GM21390 (cell line): ENCODE data around the gene PIMREG.

ENCODE experiments used
- ATAC-seq: cut with Tn5 transposase; IDR thresholded peaks from one replicate; pipeline ENCODE4 v1.9.1; 2021; ENCODE audit not compliant: unreplicated experiment

PIMREG gene

DNA sequence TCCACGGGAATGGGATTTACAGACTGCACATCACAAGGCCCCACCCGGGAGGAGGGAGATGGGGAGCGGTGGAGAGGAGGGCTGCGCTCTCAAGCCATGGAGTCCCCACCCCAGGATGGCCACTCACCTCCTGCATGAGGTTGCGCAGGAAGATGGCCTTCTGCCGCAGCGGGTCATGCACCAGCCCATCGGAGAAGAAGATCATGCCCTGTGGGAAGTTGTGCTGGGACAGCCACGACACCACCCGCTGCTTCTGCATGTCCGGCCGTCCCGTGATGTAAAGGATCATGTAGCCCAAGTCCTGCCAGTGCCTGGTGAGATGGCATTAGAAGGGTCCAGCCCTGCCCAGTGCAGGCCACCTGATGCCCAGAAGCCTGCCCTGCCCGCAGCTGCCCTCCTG, 17.0 kb downstream of the PIMREG start:
- no peak for ATAC-seq

GRCh38 chr17:6461792-6462524, 17.7 kb downstream of the PIMREG start:
- ATAC-seq: no peak

- no peak for ATAC-seq
These were observed 18.4 kb downstream of the PIMREG start for GRCh38 chr17:6462692-6463091.

DNA sequence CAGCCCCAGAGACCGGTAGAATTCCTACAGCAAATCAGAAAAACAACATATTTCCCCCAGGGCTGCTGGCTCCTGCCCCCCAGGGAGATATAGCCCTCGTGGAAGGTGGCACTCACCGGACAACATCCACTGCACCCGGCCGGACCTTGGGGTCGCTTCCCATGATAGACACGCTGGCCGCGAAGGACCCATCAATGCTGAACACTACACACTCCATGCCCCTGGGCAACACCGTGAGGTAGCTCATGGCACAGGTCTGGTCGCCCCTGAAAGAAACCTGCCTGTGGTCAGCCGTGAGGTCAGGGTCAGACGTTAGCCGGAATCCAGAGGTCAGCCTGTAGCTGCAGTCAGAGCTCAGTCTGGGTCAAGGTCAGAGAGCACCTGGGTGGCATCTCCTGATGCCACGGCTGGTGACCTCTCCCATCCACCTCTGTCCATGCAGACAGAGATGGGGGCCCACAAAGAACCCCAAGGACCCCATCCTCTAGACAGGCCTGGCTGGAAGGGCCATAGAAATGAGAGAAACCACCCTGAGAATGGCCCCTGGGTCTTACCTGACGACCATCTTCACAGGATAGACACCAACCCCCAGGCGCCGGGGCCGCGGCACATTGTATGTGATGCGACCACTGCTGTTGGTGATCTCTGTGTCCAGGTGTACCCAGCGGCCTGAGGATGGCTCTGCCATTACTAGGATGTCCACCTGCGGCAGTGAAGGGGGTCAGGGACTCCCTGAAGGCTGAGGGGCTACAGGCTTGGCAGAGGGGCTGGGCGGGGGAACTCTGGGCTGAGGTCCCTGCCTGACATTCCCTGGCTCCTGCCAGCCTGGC, 19.6 kb downstream of the PIMREG start:
- no peak for ATAC-seq

DNA sequence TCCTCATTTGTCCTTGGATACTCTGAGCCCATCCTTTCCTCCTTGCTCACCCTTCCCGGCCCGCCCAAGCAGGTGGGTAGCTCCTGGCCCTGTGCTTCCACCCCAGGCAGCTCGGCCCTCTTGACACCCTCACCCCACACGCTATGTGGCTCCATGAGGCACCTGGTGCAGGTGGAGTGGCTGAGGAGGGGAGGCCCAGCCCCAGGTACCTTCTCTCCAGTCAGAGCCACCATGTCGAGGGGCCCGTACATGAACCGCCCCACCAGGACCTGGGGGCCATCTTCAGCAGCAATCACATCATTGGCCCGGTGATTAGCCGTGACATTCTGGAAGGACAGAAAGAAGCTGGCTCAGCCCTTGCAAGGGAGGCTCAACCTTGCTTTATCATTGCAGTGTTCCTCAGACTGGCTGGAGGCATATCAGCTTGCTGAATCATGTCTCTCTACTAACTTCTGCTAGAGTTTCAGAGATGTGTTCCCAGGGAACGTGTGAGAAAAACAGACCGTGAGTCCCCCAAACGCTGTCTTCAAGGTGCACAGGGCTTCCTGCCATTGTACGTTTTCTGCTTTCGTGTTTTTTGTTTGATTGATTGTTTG, 20.3 kb downstream of the PIMREG start:
- no peak for ATAC-seq

- ATAC-seq: no peak
These were observed 21.1 kb downstream of the PIMREG start for GRCh38 chr17:6465206-6466003.

GRCh38 chr17:6467567-6467966, 23.3 kb downstream of the PIMREG start:
- no peak for ATAC-seq

- ATAC-seq: no peak
These were observed 24.0 kb downstream of the PIMREG start for GRCh38 chr17:6468051-6468790.

- ATAC-seq: no peak
These were observed 26.0 kb downstream of the PIMREG start for GRCh38 chr17:6470146-6470718.

GRCh38 chr17:6470751-6471521, 26.7 kb downstream of the PIMREG start:
- no peak for ATAC-seq

DNA sequence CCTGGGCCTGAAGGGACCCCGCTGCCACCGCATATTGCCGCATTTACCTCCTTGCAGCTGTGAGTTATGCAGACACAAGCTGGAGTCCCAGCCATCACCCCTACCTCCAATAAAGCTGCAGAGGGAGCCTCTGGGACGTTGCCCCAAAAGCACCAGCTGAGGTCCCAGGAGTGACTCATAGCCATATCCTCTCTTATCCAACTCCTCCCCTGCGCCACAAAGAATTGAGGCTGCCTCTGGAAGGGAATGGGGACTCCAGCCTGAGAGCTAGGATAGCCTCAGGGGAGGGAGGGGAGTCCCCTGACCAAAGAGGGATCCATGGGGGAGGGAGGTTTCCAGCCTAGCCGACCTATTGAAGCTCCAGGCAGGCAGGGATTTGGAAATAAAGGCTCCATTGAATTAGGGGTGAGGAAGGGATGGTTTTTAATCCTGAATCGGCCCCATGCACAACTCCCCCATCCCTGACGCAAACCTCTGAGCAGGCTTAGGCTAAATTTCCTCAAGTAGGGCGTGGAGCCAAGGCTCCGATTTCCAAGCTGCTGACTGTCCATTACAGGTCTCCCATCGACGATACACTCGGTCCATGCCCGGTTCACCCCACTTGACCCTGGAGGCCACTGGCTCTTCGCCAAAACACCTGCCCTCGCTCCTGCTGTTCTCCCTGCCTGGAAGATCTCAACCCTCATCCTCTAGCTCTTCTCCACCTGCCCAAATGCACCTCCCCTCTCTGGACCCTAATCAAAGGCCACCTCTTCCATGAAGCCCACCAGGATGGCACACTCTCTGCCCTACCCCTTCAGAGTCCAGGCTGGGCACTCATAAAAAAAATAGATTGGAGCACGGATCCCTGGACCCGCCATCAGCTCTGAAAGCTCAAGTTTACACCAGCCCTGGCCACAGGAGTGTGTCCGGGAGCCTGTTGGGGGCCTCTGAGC, 27.5 kb downstream of the PIMREG start:
- no peak for ATAC-seq

DNA sequence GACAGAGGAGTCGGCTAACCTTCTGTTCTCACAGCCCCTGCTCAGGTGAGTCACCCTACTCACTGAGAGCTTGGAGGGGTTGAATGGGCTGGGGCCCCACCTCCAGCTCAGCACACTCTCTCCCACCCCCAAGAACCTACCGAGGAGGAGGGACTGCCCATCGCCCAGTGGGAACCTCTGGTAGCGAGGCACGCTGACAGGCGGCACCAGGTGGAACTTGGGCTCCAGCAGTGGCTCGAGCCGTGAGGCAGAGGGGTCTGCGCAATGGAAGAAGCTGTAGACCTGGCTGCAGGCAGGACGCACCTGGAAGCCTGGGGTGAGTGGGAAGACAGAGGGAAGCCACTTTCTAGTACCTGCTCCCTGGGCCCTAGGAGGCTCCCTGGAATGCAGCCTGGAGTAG, 28.3 kb downstream of the PIMREG start:
- no peak for ATAC-seq

DNA sequence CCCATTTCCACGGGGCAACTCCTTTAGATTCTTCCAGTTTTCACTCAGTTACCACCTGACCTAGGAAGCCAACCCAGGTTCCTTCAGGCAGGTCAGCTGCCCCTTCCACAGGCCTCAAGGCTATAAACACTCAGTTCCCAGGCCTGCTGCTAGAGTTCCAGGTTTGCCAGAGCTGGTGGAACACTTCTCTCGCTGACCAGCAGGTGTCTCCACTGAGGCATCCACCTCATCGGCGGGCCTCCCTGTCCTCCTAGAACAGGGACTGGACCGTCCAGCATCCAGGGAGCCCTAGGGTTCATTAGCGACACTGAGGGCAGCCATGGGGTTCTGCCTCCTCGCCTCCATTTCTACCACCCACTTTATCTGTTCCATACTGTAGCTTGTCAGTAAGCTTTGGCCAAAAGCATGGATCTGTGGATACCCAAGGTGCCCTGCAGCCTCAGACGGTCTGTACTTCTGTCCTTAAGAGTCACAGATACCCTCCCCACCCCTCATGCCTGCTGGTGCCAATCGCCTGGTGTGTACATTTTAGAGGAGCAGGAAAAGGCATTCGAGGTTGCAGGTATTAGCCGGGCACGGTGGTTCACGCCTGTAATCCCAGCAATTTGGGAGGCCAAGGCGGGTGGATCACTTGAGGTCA, 29.0 kb downstream of the PIMREG start:
- no peak for ATAC-seq

DNA sequence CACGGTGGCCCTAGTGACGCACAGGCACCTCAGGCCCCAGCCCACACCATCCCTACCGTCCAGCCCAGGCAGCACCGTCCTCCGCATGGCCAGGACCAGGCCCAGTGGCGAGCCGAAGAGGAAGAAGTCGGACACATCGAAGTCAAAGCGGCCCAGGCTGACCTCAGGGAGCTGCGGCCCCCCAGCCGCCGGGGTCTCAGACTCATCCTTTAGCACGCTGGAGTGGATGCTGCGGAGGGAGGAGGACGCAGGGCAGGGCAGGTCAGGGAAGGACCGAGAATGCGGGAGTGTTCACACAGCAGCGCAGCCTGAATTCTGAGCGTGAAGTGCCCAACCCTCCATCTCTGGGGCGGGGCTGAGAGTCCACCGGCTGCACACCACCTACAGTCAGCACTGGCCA, 30.1 kb downstream of the PIMREG start:
- ATAC-seq: no peak

- ATAC-seq: no peak
These were observed 30.7 kb downstream of the PIMREG start for GRCh38 chr17:6474906-6475305.

DNA sequence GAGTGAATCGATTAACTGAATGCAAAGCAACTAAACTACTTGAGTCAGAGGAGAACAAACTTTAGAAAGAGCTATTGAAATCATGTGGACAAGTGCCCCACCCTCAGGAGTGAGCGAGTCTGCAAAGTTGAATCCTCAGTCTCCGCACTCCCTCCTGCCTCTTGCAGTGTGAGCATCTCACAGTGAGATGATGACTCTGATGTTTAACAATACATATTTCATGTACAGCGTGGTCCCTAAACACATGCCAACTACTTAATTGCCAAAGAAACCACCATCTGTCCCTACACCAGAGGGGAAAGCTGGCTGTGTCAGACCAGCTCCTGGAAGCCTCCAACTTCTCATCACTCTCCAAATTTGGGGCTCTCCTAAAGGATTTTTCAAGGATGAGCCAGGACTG, 31.2 kb downstream of the PIMREG start:
- no peak for ATAC-seq

DNA sequence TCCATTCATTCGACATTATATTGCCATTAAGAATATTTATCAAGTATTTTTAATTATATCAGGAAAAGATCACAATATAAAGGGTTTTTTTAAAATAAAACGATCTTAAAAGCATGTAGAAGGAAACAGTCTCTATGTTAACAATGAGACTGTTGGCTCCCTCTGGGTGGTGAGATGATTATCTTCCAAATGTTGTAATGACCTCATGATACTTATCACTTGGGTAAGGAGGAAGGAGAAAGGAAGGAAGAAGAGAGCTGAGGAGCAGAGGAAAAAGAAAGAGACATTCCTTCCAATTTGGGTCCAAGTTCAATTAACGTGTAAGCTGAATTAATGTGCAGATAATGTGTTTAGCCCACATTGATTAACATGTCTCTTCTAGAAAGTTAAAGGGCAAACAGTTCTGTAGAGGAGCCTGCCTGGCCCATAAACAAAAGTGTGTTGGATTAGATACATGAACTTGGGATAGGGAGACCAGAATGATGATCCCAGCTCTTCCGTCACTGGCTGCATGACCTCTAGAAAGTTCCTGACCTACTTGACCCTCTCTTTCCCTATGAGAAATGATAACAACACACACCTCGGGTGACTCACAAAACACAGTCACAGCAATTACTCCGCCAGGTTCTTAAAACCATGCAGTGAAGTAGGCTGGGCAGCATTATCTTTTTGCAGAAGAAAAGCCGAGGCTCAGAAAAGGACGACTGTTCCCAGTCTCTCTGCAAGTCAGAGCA, 32.0 kb downstream of the PIMREG start:
- no peak for ATAC-seq
